Liver (tissue), 9 donors: Measurements from ENCODE around the gene DNAH6. TPM values are rescaled to one million over a fixed set of nuclear protein-coding genes. Genes with fewer than 3 reads are reported as not detected.

Experiments used
- DNase-seq: peaks from one replicate; pipeline ENCODE4 v3.0.0-alpha.2; 2017; ENCODE audit warnings: low spot score
- H3K27ac ChIP-seq, 2 donors: one replicate each; pipeline ENCODE4 v1.7.0; 2013; ENCODE audit warnings: inconsistent platforms in 2 of 2, low read length in 2 of 2, control low read depth in 1 of 2, low read depth in 1 of 2, mild to moderate bottlenecking in 1 of 2
- H3K27me3 ChIP-seq, 4 donors: one replicate each; pipeline versions ENCODE4 v1.6.1 to v1.7.0; 2013; ENCODE audit warnings: low read length in 3 of 4, inconsistent platforms in 1 of 4, mild to moderate bottlenecking in 1 of 4, moderate library complexity in 1 of 4; ENCODE audit not compliant: control insufficient read depth in 4 of 4, insufficient read depth in 4 of 4
- H3K36me3 ChIP-seq, 4 donors: one replicate each; pipeline versions ENCODE4 v1.6.1 to v1.7.0; 2013; ENCODE audit warnings: low read length in 3 of 4, mild to moderate bottlenecking in 3 of 4, low read depth in 1 of 4, moderate library complexity in 1 of 4; ENCODE audit not compliant: control insufficient read depth in 4 of 4, insufficient read depth in 3 of 4
- H3K4me1 ChIP-seq, 4 donors: one replicate each; pipeline versions ENCODE4 v1.6.1 to v1.7.0; 2013; ENCODE audit warnings: low read length in 3 of 4, mild to moderate bottlenecking in 3 of 4, moderate library complexity in 1 of 4; ENCODE audit not compliant: control insufficient read depth in 4 of 4, insufficient read depth in 4 of 4
- H3K4me3 ChIP-seq, 3 donors: one replicate each; pipeline versions ENCODE4 v1.6.1 to v1.7.0; 2013; ENCODE audit warnings: low read length in 3 of 3, control low read depth in 1 of 3, low read depth in 1 of 3, mild to moderate bottlenecking in 1 of 3
- H3K9ac ChIP-seq, 2 donors: one replicate each; pipeline ENCODE4 v1.7.0; 2013; ENCODE audit warnings: low read length in 2 of 2, mild to moderate bottlenecking in 2 of 2, moderate library complexity in 2 of 2, control low read depth in 1 of 2, low read depth in 1 of 2
- H3K9me3 ChIP-seq, 4 donors: one replicate each; pipeline versions ENCODE4 v1.6.1 to v1.7.0; 2013; ENCODE audit warnings: low read length in 3 of 4; ENCODE audit not compliant: control insufficient read depth in 4 of 4
- ATF3 ChIP-seq: IDR thresholded peaks from 2 replicates; pipeline ENCODE4 v1.6.1; 2016; ENCODE audit warnings: antibody characterized with exemption
- CTCF ChIP-seq: fragments of 150-350 bp; IDR thresholded peaks from 2 replicates; pipeline ENCODE4 v1.5.1; 2017; ENCODE audit warnings: improper control_type of control experiment, low read depth, low read length; ENCODE audit not compliant: missing input control
- EGR1 ChIP-seq, 2 donors: IDR thresholded peaks; 2 replicates each; pipeline ENCODE4 v1.6.1; 2016 to 2018; ENCODE audit warnings: antibody characterized with exemption in 2 of 2, low read depth in 2 of 2
- FOXA1 ChIP-seq: IDR thresholded peaks from 2 replicates; pipeline ENCODE4 v1.6.1; 2016; ENCODE audit warnings: antibody characterized with exemption
- FOXA2 ChIP-seq: IDR thresholded peaks from 2 replicates; pipeline ENCODE4 v1.6.1; 2016; ENCODE audit warnings: antibody characterized with exemption
- GABPA ChIP-seq, 2 donors: IDR thresholded peaks in 1 of 2; conservative IDR thresholded peaks in 1 of 2; 2 replicates each; pipeline ENCODE4 v1.6.1; 2016; ENCODE audit warnings: antibody characterized with exemption in 2 of 2, mild to moderate bottlenecking in 1 of 2, moderate library complexity in 1 of 2
- HNF4A ChIP-seq, 2 donors: conservative IDR thresholded peaks; 2 replicates each; pipeline ENCODE4 v1.6.1; 2016; ENCODE audit warnings: antibody characterized with exemption in 2 of 2, mild to moderate bottlenecking in 2 of 2
- HNF4G ChIP-seq: IDR thresholded peaks from 2 replicates; pipeline ENCODE4 v1.6.1; 2016; ENCODE audit warnings: antibody characterized with exemption
- MAX ChIP-seq: IDR thresholded peaks from 2 replicates; pipeline ENCODE4 v1.6.1; 2016; ENCODE audit warnings: antibody characterized with exemption
- NR2F2 ChIP-seq: IDR thresholded peaks from 2 replicates; pipeline ENCODE4 v1.6.1; 2016; ENCODE audit warnings: antibody characterized with exemption
- RAD21 ChIP-seq, 2 donors: IDR thresholded peaks; 2 replicates each; pipeline ENCODE4 v1.6.1; 2016; ENCODE audit warnings: antibody characterized with exemption in 2 of 2, mild to moderate bottlenecking in 2 of 2
- REST ChIP-seq: IDR thresholded peaks from 2 replicates; pipeline ENCODE4 v1.6.1; 2016; ENCODE audit warnings: antibody characterized with exemption, mild to moderate bottlenecking
- RXRA ChIP-seq, 2 donors: IDR thresholded peaks; 2 replicates each; pipeline ENCODE4 v1.6.1; 2017 to 2018; ENCODE audit warnings: antibody characterized with exemption in 2 of 2, mild to moderate bottlenecking in 1 of 2
- SP1 ChIP-seq: IDR thresholded peaks from 2 replicates; pipeline ENCODE4 v1.6.1; 2018; ENCODE audit warnings: antibody characterized with exemption, mild to moderate bottlenecking
- TAF1 ChIP-seq: conservative IDR thresholded peaks from 2 replicates; pipeline ENCODE4 v1.6.1; 2016; ENCODE audit warnings: antibody characterized with exemption, mild to moderate bottlenecking
- ZBTB33 ChIP-seq: IDR thresholded peaks from 2 replicates; pipeline ENCODE4 v1.6.1; 2016; ENCODE audit warnings: antibody characterized with exemption
- WGBS: extraction: QIAGEN DNeasy Blood & Tissue Kit; methylation state at CpG from one replicate; pipeline ENCODE4 v1.1.7; 2013; 5-methylcytosine and 5-hydroxymethylcytosine counted together
- polyA plus RNA-seq, 2 donors: library from polyadenylated mRNA; stranded (reverse) in 1 of 2; unstranded in 1 of 2; fragments of 200-250 nt in 1 of 2; fragments of >200 nt in 1 of 2; fragmentation: Nextera tagmentation in 1 of 2; extraction: Ambion mirVana in 1 of 2; gene quantifications; one replicate each; pipeline versions ENCODE4 v1.2.1 to v1.2.3, GENCODE V29; 2013 to 2015
- total RNA-seq, 2 donors: library from RNA; depleted of rRNA; stranded (reverse); fragments of >200 nt; gene quantifications; one replicate each; pipeline ENCODE4 v1.2.3, GENCODE V29; 2014
- donor health status: healthy.
- donor health status: healthy.
- donor health status: healthy.
- donor health status: healthy.
- donor health status: healthy.

DNAH6 gene
- total and polyA plus RNA-seq, 4 donors, result 0.32 to 1.6 (median 0.59) TPM

GRCh38 chr2:84805250-84805958 lies 289.1 kb downstream of the DNAH6 start:
- H3K27me3 ChIP-seq, result no peaks in the 10 kb centered on the region
- TF ChIP-seq REST, result no peak
- 59% methylated on average over 1 of the region's 1 CpG for WGBS
- H3K36me3 ChIP-seq, result peaks cover 0 to 2% (median 0%) of the 10 kb centered on the region in 4 donors
- H3K9me3 ChIP-seq, result no peaks in the 10 kb centered on the region
- H3K4me1 ChIP-seq, result no peaks in the 10 kb centered on the region
- no peak overlapping the region for H3K4me3 ChIP-seq
- DNase-seq, result no peak
- no peak overlapping the region for H3K27ac ChIP-seq
- H3K9ac ChIP-seq, result no peak overlapping the region

- TF ChIP-seq RAD21 (IDR thresholded peaks at IDR 0.05) (peak in 1 of 2 donors; percentile 3), ATF3 (no peak)
- no peaks in the 10 kb centered on the region for H3K9me3 ChIP-seq
- no peaks in the 10 kb centered on the region for H3K4me1 ChIP-seq
- no peaks in the 10 kb centered on the region for H3K27me3 ChIP-seq
- H3K4me3 ChIP-seq, result no peak overlapping the region
- H3K9ac ChIP-seq, result no peak overlapping the region
- no peak overlapping the region for H3K27ac ChIP-seq
- WGBS, result 74% methylated on average over 4 of the region's 4 CpGs
- peaks cover 0 to 2% (median 0%) of the 10 kb centered on the region in 4 donors for H3K36me3 ChIP-seq
- DNase-seq, result no peak
These were observed 290.8 kb downstream of the DNAH6 start for GRCh38 chr2:84807063-84807485.

- no peaks in the 10 kb centered on the region for H3K4me1 ChIP-seq
- DNase-seq, result no peak
- WGBS, result 83% methylated on average over 4 of the region's 4 CpGs
- H3K4me3 ChIP-seq, result no peak overlapping the region
- H3K27me3 ChIP-seq, result no peaks in the 10 kb centered on the region
- no peak for TF ChIP-seq ATF3
- TF ChIP-seq GABPA (IDR thresholded peaks at IDR 0.05 in 1 of 2, conservative IDR thresholded peaks at IDR 0.05 in 1 of 2), result no peak
- TF ChIP-seq MAX, result no peak
- TF ChIP-seq EGR1 (IDR thresholded peaks at IDR 0.05; ENCODE audit: low read depth in 2 of 2), result no peak
- no peak for TF ChIP-seq RXRA (IDR thresholded peaks at IDR 0.05)
- TF ChIP-seq NR2F2, result no peak
- TF ChIP-seq RAD21 (IDR thresholded peaks at IDR 0.05), result no peak
- no peak for TF ChIP-seq HNF4G
- no peak for TF ChIP-seq TAF1
- no peak for TF ChIP-seq FOXA2
- no peak for TF ChIP-seq HNF4A (conservative IDR thresholded peaks at IDR 0.05)
- no peak for TF ChIP-seq SP1
- TF ChIP-seq CTCF, result no peak
- TF ChIP-seq FOXA1, result no peak
- no peak for TF ChIP-seq ZBTB33
- no peak overlapping the region for H3K27ac ChIP-seq
- peaks cover 0 to 2% (median 0%) of the 10 kb centered on the region in 4 donors for H3K36me3 ChIP-seq
- H3K9ac ChIP-seq, result no peak overlapping the region
- no peaks in the 10 kb centered on the region for H3K9me3 ChIP-seq
These were observed 292.0 kb downstream of the DNAH6 start for GRCh38 chr2:84808279-84808678.
